A549 (cell line): ENCODE results near the gene TBC1D12.
"Not testable (repeated sequence)": the region's sequence is repeated elsewhere in the genome, so short reads cannot be mapped to it uniquely, and the experiment has no call there.

Experiments used
- CTCF ChIP-seq: fragments of >200 bp; sonication (Bioruptor Twin); formaldehyde crosslinking; IDR thresholded peaks from 3 replicates; pipeline ENCODE4 v1.5.1; 2016
- NFE2L2 ChIP-seq: fragments of 150-350 bp; conservative IDR thresholded peaks from 2 replicates; pipeline ENCODE4 v1.6.1; 2014; ENCODE audit warnings: low read length
- NR3C1 ChIP-seq: fragments of >200 bp; sonication (Bioruptor Twin); formaldehyde crosslinking; IDR thresholded peaks from 3 replicates; pipeline ENCODE4 v1.6.1; 2017
- POLR2AphosphoS2 ChIP-seq: conservative IDR thresholded peaks from 2 replicates; pipeline ENCODE4 v1.6.1; 2012; ENCODE audit warnings: low read length, improper control_type of control experiment, inconsistent platforms
- RARB ChIP-seq: fragments of 250-450 bp; sonication (Bioruptor Pico); IDR thresholded peaks from 2 replicates; pipeline ENCODE4 v1.8.0; 2021; ENCODE audit warnings: mild to moderate bottlenecking, moderate library complexity
- REST ChIP-seq: fragments of 200-600 bp; sonication (generic); IDR thresholded peaks from 2 replicates; pipeline ENCODE4 v1.6.1; 2016; ENCODE audit warnings: antibody characterized with exemption, mild to moderate bottlenecking, moderate library complexity
- RNF2 ChIP-seq: fragments of 200-600 bp; sonication (generic); IDR thresholded peaks from 2 replicates; pipeline ENCODE4 v1.6.1; 2016; ENCODE audit warnings: low read depth, mild to moderate bottlenecking, antibody characterized with exemption, moderate library complexity, borderline replicate concordance

GRCh38 chr10:94531550-94531949 lies 129.2 kb downstream of the TBC1D12 start:
- TF ChIP-seq REST; RARB (CRISPR knock-in tag); POLR2AphosphoS2; CTCF; NR3C1; RNF2; NFE2L2: not testable (repeated sequence)
